T-helper 17 cell (primary cell): ENCODE results near the gene PFKFB2. TPM values are rescaled to one million over a fixed set of nuclear protein-coding genes. Genes with fewer than 3 reads are reported as not detected.

ENCODE experiments used
- ATAC-seq: fragments of 150-1000 bp; cut with Tn5 transposase; 2 replicates; pipeline ENCODE4 v1.10.0; 2021; ENCODE audit warnings: mild to moderate bottlenecking, moderate library complexity
- DNase-seq, 3 donors: peaks; one replicate each; pipeline versions ENCODE4 v3.0.0 to v3.0.0-alpha.2; 2020 to 2021
- H3K9me3 ChIP-seq: one replicate; pipeline ENCODE4 v1.7.0; 2013; ENCODE audit warnings: low read length, mild to moderate bottlenecking; ENCODE audit not compliant: control insufficient read depth, poor library complexity, severe bottlenecking
- H3K27ac Mint-ChIP-seq: one replicate; pipeline ENCODE4 v1.8.0; 2022; ENCODE audit warnings: mild to moderate bottlenecking, moderate library complexity, mixed read lengths
- H3K27me3 Mint-ChIP-seq: one replicate; pipeline ENCODE4 v1.8.0; 2022; ENCODE audit warnings: mixed read lengths
- H3K36me3 Mint-ChIP-seq: one replicate; pipeline ENCODE4 v1.8.0; 2022; ENCODE audit warnings: low read depth, mixed read lengths
- H3K4me1 Mint-ChIP-seq: one replicate; pipeline ENCODE4 v1.8.0; 2022; ENCODE audit warnings: mild to moderate bottlenecking, mixed read lengths
- H3K4me3 Mint-ChIP-seq: one replicate; pipeline ENCODE4 v1.8.0; 2022; ENCODE audit warnings: mild to moderate bottlenecking, moderate library complexity, mixed read lengths
- total RNA-seq, 4 donors: library from RNA in 2 of 4; stranded (reverse) in 2 of 4; gene quantifications; one replicate each; pipeline ENCODE4 v1.2.3 and lab custom pipeline; 2022 to 2026

Gene PFKFB2
- total RNA-seq = 1 to 10 TPM; 1.7 to 2.0 TPM
- 6.6 to 8.7 reads per million in 2 donors for total RNA-seq (lab: John Stamatoyannopoulos, UW)

GRCh38 chr1:207052911-207053769 lies at the start of gene PFKFB2:
Gene PFKFB2, plus strand, starts transcription at chr1:207053275. Its CDS starts 1,443 bp downstream, at chr1:207054718.
- DNase-seq (peak; percentile 91 to 92 (median 91)), ATAC-seq (peak; percentile 91)
- peak within 1 kb of the TSS; percentile 95 for H3K27ac Mint-ChIP-seq
- peak within 1 kb of the TSS; percentile 97 for H3K4me3 Mint-ChIP-seq
- H3K9me3 ChIP-seq = no peaks in the 10 kb centered on the region
- H3K36me3 Mint-ChIP-seq = no peaks in the 10 kb centered on the region
- H3K27me3 Mint-ChIP-seq = no peaks in the 10 kb centered on the region
- H3K4me1 Mint-ChIP-seq = peaks cover 29% of the 10 kb centered on the region

DNA sequence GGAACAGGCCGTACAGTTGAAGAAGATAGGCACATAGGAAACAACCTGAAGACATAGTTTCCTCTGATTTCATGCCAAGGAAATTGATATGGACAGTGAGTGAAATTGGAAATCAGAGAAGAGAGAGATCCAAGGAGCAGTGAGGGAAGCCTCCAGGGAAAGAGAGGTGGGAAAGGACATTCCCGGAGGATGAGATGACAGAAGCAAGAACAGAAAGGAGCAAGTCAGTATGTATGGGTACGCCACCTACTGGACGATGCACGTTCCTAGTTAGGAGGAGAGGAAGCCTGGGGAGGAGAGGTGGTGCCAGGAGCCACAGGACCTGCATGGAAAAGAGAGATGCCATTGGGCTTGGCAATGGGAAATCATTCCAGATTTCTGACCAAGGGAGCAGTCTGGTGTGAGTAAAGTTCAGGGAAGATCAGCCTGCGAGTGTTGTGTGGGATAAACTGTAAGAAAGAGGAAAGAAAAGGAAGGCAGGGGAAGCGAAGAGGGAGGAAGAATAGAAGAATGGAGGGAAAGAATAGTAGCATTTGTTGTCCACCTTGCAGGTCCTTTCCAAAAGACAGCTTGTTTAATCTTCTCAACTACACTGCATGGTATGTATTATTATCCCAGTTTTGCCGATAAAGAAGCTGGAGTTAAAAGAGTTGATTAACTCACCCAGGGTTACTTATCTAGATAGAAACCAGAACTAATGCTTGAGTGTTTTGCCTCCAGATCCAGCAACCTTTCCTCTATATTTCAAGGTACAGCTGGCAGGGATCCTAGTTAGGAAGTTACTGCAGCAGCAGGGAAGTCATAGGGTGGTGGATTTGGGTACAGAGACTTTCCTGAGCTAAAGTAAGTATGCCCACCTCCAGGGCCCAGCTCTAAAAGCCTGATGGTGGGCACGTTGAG lies 47.9 kb upstream of the PFKFB2 start:
- DNase-seq (peak in 1 of 3 donors; percentile 13), ATAC-seq (peak; percentile 61)
- Mint-ChIP-seq H3K27ac (no peak overlapping the region), H3K36me3 (peaks cover 3% of the 10 kb centered on the region), H3K27me3 (peaks cover 42% of the 10 kb centered on the region), H3K4me3 (peak overlapping the region; percentile 58), H3K4me1 (peaks cover 14% of the 10 kb centered on the region)
- no peaks in the 10 kb centered on the region for H3K9me3 ChIP-seq

DNA sequence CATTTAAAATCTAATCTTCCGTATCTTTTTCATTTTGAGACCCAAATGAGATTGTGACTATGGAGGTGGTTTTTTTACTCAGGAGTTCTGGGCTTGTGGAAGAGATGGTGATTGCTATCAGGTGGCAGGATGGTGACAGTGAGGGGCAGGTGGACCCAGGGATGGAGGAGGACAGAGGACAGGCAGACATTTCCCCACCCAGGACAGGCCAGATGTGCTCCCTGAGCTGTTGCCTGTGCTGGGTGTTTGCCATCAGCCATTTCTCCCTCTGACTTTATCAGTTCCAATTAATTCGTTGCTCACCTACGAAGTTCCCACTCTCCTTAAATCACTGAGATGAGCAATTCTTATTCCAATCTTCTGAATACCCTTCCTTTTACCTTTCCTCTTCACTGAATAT lies 47.0 kb upstream of the PFKFB2 start:
- peaks cover 3% of the 10 kb centered on the region for H3K36me3 Mint-ChIP-seq
- peaks cover 40% of the 10 kb centered on the region for H3K27me3 Mint-ChIP-seq
- peaks cover 14% of the 10 kb centered on the region for H3K4me1 Mint-ChIP-seq
- H3K27ac Mint-ChIP-seq = no peak overlapping the region
- no peak overlapping the region for H3K4me3 Mint-ChIP-seq
- DNase-seq (no peak), ATAC-seq (no peak)
- H3K9me3 ChIP-seq = no peaks in the 10 kb centered on the region

- H3K36me3 Mint-ChIP-seq = peaks cover 3% of the 10 kb centered on the region
- DNase-seq (no peak), ATAC-seq (no peak)
- H3K27me3 Mint-ChIP-seq = peaks cover 41% of the 10 kb centered on the region
- H3K4me1 Mint-ChIP-seq = peaks cover 11% of the 10 kb centered on the region
- no peak overlapping the region for H3K27ac Mint-ChIP-seq
- H3K4me3 Mint-ChIP-seq = no peak overlapping the region
- no peaks in the 10 kb centered on the region for H3K9me3 ChIP-seq
Observed at GRCh38 chr1:207006914-207007313, 46.2 kb upstream of the PFKFB2 start.

GRCh38 chr1:207007352-207008033 lies 45.6 kb upstream of the PFKFB2 start:
- Mint-ChIP-seq H3K4me1 (peaks cover 9% of the 10 kb centered on the region), H3K27me3 (peaks cover 47% of the 10 kb centered on the region), H3K4me3 (no peak overlapping the region), H3K36me3 (peaks cover 3% of the 10 kb centered on the region), H3K27ac (no peak overlapping the region)
- DNase-seq (no peak), ATAC-seq (no peak)
- no peaks in the 10 kb centered on the region for H3K9me3 ChIP-seq

- H3K4me1 Mint-ChIP-seq = peaks cover 9% of the 10 kb centered on the region
- no peak for DNase-seq
- no peak for ATAC-seq
Observed at GRCh38 chr1:207009182-207009850, 43.8 kb upstream of the PFKFB2 start.

DNA sequence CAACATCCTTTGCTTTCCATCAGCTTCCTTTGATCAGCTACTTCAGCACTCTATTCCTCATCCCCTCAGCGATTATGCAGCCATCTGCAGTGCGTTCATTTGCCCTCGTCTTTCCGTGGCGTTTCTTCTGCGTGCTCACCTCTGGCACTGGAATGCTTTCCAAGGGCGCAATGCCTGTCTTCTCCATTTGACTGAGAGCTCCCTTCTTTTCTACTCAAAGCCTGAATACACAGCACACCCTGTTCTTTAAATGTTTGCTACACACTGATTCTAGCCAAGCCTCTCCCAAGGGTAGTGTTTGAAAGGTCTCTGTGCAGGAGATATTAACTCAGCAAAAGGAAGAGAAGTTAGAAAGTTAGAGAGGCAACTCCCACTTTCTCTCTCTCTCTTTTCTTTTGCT lies 43.1 kb upstream of the PFKFB2 start:
- Mint-ChIP-seq H3K4me3 (no peak overlapping the region), H3K27ac (no peak overlapping the region), H3K4me1 (peaks cover 6% of the 10 kb centered on the region), H3K36me3 (peaks cover 2% of the 10 kb centered on the region), H3K27me3 (peaks cover 66% of the 10 kb centered on the region)
- no peaks in the 10 kb centered on the region for H3K9me3 ChIP-seq
- ATAC-seq (no peak), DNase-seq (no peak)

More at GRCh38 chr1:207009182-207009850, 43.8 kb upstream of the PFKFB2 start:
- Mint-ChIP-seq H3K36me3 (peaks cover 3% of the 10 kb centered on the region), H3K4me3 (no peak overlapping the region), H3K27me3 (peaks cover 62% of the 10 kb centered on the region), H3K27ac (no peak overlapping the region)
- H3K9me3 ChIP-seq = no peaks in the 10 kb centered on the region

DNA sequence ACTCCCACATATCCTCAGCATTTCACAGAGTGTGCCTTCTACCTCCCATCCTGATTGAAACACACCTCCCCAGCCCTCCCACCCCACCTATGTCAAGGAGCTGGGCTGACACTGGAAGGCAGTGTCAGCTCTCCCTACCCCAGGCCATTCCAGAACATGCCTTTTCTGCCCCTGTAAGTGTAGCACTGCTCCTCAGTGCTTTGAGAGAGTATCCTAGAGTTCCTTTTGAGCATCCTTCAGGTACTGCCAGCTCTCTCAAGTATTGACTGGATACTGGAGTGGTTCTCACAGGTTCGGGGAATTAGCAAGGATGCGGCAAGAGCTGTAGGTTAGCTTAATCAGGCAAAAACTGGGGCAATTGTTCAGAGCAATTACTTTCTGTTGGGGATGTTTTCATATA lies 42.3 kb upstream of the PFKFB2 start:
- Mint-ChIP-seq H3K36me3 (no peaks in the 10 kb centered on the region), H3K4me3 (no peak overlapping the region), H3K27me3 (peaks cover 68% of the 10 kb centered on the region), H3K4me1 (peaks cover 2% of the 10 kb centered on the region), H3K27ac (no peak overlapping the region)
- DNase-seq = no peak
- ATAC-seq = no peak
- H3K9me3 ChIP-seq = no peaks in the 10 kb centered on the region

GRCh38 chr1:207013321-207014085 lies 39.6 kb upstream of the PFKFB2 start:
- ATAC-seq (no peak), DNase-seq (no peak)
- Mint-ChIP-seq H3K4me1 (peaks cover 5% of the 10 kb centered on the region), H3K27me3 (peaks cover 55% of the 10 kb centered on the region), H3K27ac (no peak overlapping the region), H3K4me3 (no peak overlapping the region), H3K36me3 (no peaks in the 10 kb centered on the region)
- H3K9me3 ChIP-seq = no peaks in the 10 kb centered on the region

- no peaks in the 10 kb centered on the region for H3K9me3 ChIP-seq
- no peaks in the 10 kb centered on the region for H3K36me3 Mint-ChIP-seq
- peaks cover 61% of the 10 kb centered on the region for H3K27me3 Mint-ChIP-seq
- ATAC-seq (no peak), DNase-seq (no peak)
- H3K4me1 Mint-ChIP-seq = peaks cover 7% of the 10 kb centered on the region
- H3K4me3 Mint-ChIP-seq = no peak overlapping the region
- H3K27ac Mint-ChIP-seq = no peak overlapping the region
Observed at GRCh38 chr1:207014728-207015127, 38.3 kb upstream of the PFKFB2 start.

- Mint-ChIP-seq H3K27me3 (peaks cover 64% of the 10 kb centered on the region), H3K4me3 (no peak overlapping the region), H3K36me3 (no peaks in the 10 kb centered on the region), H3K27ac (no peak overlapping the region), H3K4me1 (peaks cover 7% of the 10 kb centered on the region)
- ATAC-seq (no peak), DNase-seq (no peak)
- no peaks in the 10 kb centered on the region for H3K9me3 ChIP-seq
Observed at GRCh38 chr1:207015791-207016190, 37.3 kb upstream of the PFKFB2 start.
